Testis (tissue), 2 donors: ENCODE data around the gene GGA1.

ENCODE experiments used
- POLR2A ChIP-seq: fragments of 450-650 bp; IDR thresholded peaks from one replicate; pipeline ENCODE4 v1.6.1; 2017; ENCODE audit warnings: antibody characterized with exemption, mild to moderate bottlenecking, moderate library complexity
- TF ChIP-seq, protein P1 (sequence below), 3 experiments: fragments of 450-650 bp in 2 of 3; fragments of 200-600 bp in 1 of 3; sonication (generic) in 1 of 3; IDR thresholded peaks; one replicate each; pipeline ENCODE4 v1.5.1; 2016 to 2019; ENCODE audit warnings: antibody characterized with exemption in 3 of 3, mild to moderate bottlenecking in 2 of 3, moderate library complexity in 1 of 3

GRCh38 chr22:37568012-37568411, 40.6 kb upstream of the GGA1 start:
- TF ChIP-seq POLR2A, result no peak
- TF ChIP-seq, protein P1, sequence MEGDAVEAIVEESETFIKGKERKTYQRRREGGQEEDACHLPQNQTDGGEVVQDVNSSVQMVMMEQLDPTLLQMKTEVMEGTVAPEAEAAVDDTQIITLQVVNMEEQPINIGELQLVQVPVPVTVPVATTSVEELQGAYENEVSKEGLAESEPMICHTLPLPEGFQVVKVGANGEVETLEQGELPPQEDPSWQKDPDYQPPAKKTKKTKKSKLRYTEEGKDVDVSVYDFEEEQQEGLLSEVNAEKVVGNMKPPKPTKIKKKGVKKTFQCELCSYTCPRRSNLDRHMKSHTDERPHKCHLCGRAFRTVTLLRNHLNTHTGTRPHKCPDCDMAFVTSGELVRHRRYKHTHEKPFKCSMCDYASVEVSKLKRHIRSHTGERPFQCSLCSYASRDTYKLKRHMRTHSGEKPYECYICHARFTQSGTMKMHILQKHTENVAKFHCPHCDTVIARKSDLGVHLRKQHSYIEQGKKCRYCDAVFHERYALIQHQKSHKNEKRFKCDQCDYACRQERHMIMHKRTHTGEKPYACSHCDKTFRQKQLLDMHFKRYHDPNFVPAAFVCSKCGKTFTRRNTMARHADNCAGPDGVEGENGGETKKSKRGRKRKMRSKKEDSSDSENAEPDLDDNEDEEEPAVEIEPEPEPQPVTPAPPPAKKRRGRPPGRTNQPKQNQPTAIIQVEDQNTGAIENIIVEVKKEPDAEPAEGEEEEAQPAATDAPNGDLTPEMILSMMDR (IDR thresholded peaks at IDR 0.05), result no peak
